ENCODE results near the gene COX7A2. TPM values are rescaled to one million over a fixed set of nuclear protein-coding genes. Genes with fewer than 3 reads are reported as not detected.

The COX7A2 gene
- total RNA-seq, 3 donors from 2014 or later (not counting 1 experiment from before 2014, with no cell fraction given) = 161 to 215 (median 166) TPM

GRCh38 chr6:75201021-75201420 is 42.6 kb downstream of the COX7A2 start:
- Mint-ChIP-seq H3K9me3 (no peaks in the 10 kb centered on the region), H3K4me1 (peaks cover 7 to 24% of the 10 kb centered on the region in 2 donors), H3K27ac (no peak overlapping the region), H3K4me3 (no peak overlapping the region), H3K27me3 (ENCODE audit: low read depth in 2 of 2) (peaks cover 43 to 51% of the 10 kb centered on the region in 2 donors), H3K36me3 (no peaks in the 10 kb centered on the region)
- WGBS (ENCODE audit: insufficient coverage) = 25% methylated on average over 1 of the region's 1 CpG
- Histone ChIP-seq H3K36me3 (ENCODE audit: control insufficient read depth, insufficient read depth, low read length) (no peaks in the 10 kb centered on the region), H3K27ac (ENCODE audit: low read length) (no peak overlapping the region), H3K27me3 (ENCODE audit: control insufficient read depth, insufficient read depth, low read length) (peaks cover 35% of the 10 kb centered on the region), H3K4me3 (ENCODE audit: low read length) (no peak overlapping the region), H3K4me1 (ENCODE audit: control insufficient read depth, insufficient read depth, low read length) (peaks cover 20% of the 10 kb centered on the region), H3K9me3 (ENCODE audit: control insufficient read depth, insufficient read depth, low read length) (no peaks in the 10 kb centered on the region)
- intact Hi-C loops (cut with micrococcal nuclease) = no loop called here
- no peak for TF ChIP-seq CTCF (IDR thresholded peaks at IDR 0.05)
- DNase-seq (no peak), ATAC-seq (no peak)

GRCh38 chr6:75199889-75200288 is 43.7 kb downstream of the COX7A2 start:
- no peak for TF ChIP-seq CTCF (IDR thresholded peaks at IDR 0.05)
- no peaks in the 10 kb centered on the region for H3K9me3 ChIP-seq (ENCODE audit: control insufficient read depth, insufficient read depth, low read length)
- Mint-ChIP-seq H3K36me3 (no peaks in the 10 kb centered on the region), H3K9me3 (no peaks in the 10 kb centered on the region), H3K4me3 (no peak overlapping the region), H3K27ac (no peak overlapping the region), H3K27me3 (ENCODE audit: low read depth in 2 of 2) (peaks cover 33 to 42% of the 10 kb centered on the region in 2 donors), H3K4me1 (peaks cover 0 to 14% of the 10 kb centered on the region in 2 donors)
- no peak overlapping the region for H3K27ac ChIP-seq (ENCODE audit: low read length)
- H3K4me1 ChIP-seq (ENCODE audit: control insufficient read depth, insufficient read depth, low read length) = peaks cover 8% of the 10 kb centered on the region
- H3K27me3 ChIP-seq (ENCODE audit: control insufficient read depth, insufficient read depth, low read length) = peaks cover 25% of the 10 kb centered on the region
- ATAC-seq (no peak), DNase-seq (no peak)
- 91% methylated on average over 3 of the region's 3 CpGs for WGBS (ENCODE audit: insufficient coverage)
- H3K36me3 ChIP-seq (ENCODE audit: control insufficient read depth, insufficient read depth, low read length) = no peaks in the 10 kb centered on the region
- intact Hi-C loops (cut with micrococcal nuclease) = no loop called here
- no peak overlapping the region for H3K4me3 ChIP-seq (ENCODE audit: low read length)

DNA sequence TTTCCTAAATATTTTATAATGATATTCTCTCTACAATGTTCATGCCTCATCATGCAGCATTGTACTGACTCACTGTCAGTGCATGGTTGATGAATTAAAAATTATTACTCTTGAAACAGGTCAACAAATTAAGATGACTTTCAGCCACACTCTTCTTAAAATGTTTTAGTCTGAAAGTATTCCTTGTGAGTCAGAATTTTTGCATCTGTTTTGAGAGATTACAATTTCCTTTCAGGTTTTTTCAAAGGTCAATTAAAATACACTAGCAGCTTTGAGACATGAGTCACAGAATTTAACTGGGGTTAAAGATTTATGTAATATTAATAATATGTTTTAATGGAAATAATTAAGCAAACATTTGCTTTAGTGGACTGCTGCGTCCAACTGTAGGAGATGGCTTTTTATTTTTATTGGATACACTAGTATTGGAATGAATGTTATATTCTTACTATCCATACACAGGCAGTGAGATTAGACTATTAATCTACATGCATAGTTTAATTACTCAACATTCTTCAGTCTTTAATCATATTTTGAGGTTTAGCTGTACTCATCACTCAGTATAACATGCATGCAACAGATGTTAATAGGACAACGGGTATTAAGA is 47.4 kb downstream of the COX7A2 start:
- 100% methylated on average over 1 of the region's 2 CpGs for WGBS (ENCODE audit: insufficient coverage)
- Mint-ChIP-seq H3K27me3 (ENCODE audit: low read depth in 2 of 2) (peaks cover 5 to 6% of the 10 kb centered on the region in 2 donors), H3K9me3 (no peaks in the 10 kb centered on the region), H3K4me1 (no peaks in the 10 kb centered on the region), H3K27ac (no peak overlapping the region), H3K36me3 (no peaks in the 10 kb centered on the region), H3K4me3 (no peak overlapping the region)
- ATAC-seq = no peak
- no peaks in the 10 kb centered on the region for H3K9me3 ChIP-seq (ENCODE audit: control insufficient read depth, insufficient read depth, low read length)
- peaks cover 6% of the 10 kb centered on the region for H3K27me3 ChIP-seq (ENCODE audit: control insufficient read depth, insufficient read depth, low read length)
- H3K36me3 ChIP-seq (ENCODE audit: control insufficient read depth, insufficient read depth, low read length) = no peaks in the 10 kb centered on the region
- H3K4me1 ChIP-seq (ENCODE audit: control insufficient read depth, insufficient read depth, low read length) = no peaks in the 10 kb centered on the region
- H3K4me3 ChIP-seq (ENCODE audit: low read length) = no peak overlapping the region
- no peak overlapping the region for H3K27ac ChIP-seq (ENCODE audit: low read length)
- no peak for TF ChIP-seq CTCF (IDR thresholded peaks at IDR 0.05)
- DNase-seq = no peak
- intact Hi-C loops (cut with micrococcal nuclease) = no loop called here

All from natural killer cell (primary cell).